Epithelial cell of esophagus (primary cell): Measurements from ENCODE around the gene ZNF800.
"Not testable (repeated sequence)": the region's sequence is repeated elsewhere in the genome, so short reads cannot be mapped to it uniquely, and the experiment has no call there.

Source experiments
- DNase-seq: peaks from one replicate; pipeline ENCODE4 v3.0.0; 2010; ENCODE audit warnings: low read depth
- H3K4me3 ChIP-seq: 2 replicates; pipeline ENCODE4 v1.5.1; 2011; ENCODE audit warnings: mild to moderate bottlenecking, low read length, control low read depth
- TF ChIP-seq, protein P1 (sequence below): IDR thresholded peaks from 2 replicates; pipeline ENCODE4 v1.5.1; 2011; ENCODE audit warnings: low read depth, mild to moderate bottlenecking, low read length, control low read depth, inconsistent platforms; ENCODE audit not compliant: insufficient read depth; ENCODE audit errors: missing control alignments

Gene ZNF800

GRCh38 chr7:127404286-127405072, 12.0 kb upstream of the ZNF800 start:
- H3K4me3 ChIP-seq, result no peak overlapping the region
- no peak for DNase-seq
- TF ChIP-seq, protein P1, sequence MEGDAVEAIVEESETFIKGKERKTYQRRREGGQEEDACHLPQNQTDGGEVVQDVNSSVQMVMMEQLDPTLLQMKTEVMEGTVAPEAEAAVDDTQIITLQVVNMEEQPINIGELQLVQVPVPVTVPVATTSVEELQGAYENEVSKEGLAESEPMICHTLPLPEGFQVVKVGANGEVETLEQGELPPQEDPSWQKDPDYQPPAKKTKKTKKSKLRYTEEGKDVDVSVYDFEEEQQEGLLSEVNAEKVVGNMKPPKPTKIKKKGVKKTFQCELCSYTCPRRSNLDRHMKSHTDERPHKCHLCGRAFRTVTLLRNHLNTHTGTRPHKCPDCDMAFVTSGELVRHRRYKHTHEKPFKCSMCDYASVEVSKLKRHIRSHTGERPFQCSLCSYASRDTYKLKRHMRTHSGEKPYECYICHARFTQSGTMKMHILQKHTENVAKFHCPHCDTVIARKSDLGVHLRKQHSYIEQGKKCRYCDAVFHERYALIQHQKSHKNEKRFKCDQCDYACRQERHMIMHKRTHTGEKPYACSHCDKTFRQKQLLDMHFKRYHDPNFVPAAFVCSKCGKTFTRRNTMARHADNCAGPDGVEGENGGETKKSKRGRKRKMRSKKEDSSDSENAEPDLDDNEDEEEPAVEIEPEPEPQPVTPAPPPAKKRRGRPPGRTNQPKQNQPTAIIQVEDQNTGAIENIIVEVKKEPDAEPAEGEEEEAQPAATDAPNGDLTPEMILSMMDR, result no peak

GRCh38 chr7:127396184-127396583, 3.7 kb upstream of the ZNF800 start:
- TF ChIP-seq, protein P1, result peak; percentile 18
- H3K4me3 ChIP-seq, result no peak overlapping the region
- peak; percentile 10 for DNase-seq

GRCh38 chr7:127395104-127395503, 2.6 kb upstream of the ZNF800 start:
- H3K4me3 ChIP-seq, DNase-seq: not testable (repeated sequence)

DNA sequence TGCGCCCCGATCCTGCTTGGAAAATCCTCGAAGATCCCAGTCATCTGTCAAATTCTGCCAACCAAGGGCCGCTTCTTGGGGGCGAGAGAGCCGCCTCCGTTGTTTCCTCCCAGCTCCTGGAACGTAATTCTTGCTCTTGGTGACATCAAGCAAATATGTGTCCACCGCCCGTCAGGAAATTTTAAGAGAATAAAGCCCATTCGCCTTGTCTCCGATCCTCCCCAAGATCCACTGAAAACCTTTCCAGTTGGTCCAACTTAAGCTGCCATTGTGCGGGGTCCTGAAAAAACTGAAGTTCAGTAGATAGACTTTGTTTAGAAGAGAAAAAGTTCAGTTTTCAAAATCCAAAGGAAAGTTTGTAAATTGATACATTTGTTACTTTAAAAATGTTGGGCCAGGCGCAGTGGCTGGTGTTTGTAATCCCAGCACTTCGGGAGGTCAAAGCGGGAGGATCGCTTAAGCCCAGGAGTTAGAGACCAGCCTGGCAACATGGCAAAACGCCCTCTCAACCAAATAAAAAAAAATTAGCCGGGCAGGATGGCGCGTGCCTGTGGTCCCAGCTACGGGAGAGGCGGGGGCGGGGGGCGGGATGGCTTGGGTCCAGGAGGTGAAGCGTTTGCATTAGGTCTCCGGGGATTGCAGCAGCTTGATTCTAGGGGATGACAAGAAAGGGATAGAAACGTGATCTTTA, 1.0 kb upstream of the ZNF800 start:
- no peak for DNase-seq
- peak overlapping the region; percentile 76 for H3K4me3 ChIP-seq
- TF ChIP-seq, protein P1, result no peak

DNA sequence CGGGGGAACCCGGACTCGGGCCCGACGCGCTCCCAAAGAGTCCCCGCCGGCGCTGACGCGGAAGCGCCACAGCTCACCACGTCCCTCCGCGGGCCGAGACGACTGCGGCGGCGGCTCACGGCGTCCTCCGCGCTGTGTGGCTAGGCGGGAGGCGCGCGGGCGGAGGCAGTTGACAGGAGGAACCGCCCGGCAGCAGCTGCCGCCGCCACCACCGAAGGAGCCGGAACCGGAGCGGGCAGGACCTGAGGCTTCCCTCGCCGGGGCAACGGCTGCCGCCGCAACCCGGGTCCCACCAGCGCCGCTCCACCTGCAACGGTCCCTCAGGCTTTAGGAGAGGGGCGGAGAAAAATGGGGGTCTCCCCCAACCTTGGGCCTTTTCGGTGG, 334 bp downstream of the ZNF800 start:
- H3K4me3 ChIP-seq, result peak overlapping the region; percentile 76
- DNase-seq, result peak; percentile 69
- TF ChIP-seq, protein P1, result no peak

DNA sequence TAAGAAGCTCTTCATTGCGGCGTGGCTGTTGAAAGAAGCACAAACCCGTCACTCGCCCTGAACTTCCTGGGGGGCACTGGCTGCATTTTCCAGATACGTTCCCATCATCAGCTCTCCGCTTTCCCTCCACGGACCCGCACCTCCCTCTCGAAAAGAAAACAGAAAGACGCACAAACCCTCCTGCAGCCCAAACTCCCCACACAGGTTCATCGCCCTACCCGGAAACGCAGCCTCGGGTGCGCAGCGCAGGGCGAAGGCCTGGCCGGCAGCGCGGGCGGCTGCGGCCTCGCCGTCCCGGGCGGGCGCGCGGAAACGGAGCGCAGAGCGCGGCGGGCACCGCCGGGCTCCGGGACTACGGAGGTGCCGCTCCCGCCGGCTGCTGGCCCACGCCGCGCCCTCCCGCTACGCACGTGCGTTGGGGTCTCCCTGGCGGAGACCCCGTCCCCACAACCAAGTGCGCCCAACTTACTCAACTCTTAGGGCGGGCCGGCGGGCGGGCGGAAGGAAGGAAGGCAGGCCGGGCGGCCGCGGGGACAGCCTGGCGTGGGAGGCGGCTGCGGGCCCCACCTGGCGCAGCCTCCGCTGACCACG, 822 bp downstream of the ZNF800 start:
- H3K4me3 ChIP-seq, result peak overlapping the region; percentile 76
- TF ChIP-seq, protein P1, result no peak
- peak; percentile 47 for DNase-seq

DNA sequence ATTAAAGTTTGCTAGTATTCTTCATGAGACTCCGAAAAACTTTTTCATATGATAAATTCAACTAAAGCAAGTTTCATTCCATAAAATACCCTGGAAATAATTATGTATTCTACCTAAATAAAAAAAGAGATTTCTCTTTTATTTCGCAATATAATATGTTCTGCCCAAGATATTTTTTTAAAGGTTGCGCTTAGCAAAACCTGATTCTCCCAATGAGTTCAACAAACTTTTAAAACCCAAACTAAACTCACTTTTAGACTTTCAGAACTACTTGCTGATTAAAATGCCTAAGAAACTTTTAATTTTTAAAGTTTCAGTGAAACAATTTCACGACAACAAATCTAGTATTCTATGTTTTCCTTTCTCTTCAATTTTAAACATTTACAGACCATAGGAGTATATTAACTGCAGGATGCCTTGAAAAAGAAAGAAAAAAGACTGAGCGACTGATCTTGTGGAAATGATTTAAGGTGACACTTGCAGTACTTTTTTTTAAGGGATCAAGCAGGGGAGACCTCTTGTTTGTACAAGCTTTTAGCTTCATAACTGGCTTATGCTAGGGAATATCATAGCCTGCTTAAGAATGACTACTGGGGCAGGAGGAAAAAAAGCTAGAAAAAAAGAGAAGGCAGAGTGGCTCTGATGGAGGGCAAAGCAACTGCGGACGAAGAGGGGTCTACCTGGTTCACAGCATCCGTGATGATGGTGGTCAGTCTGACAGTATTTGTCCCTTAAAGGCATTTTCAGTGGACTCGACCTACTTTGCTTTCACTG, 1.5 kb downstream of the ZNF800 start:
- H3K4me3 ChIP-seq, result peak overlapping the region; percentile 76
- no peak for DNase-seq
- TF ChIP-seq, protein P1, result no peak
